ENCODE measurements around the gene SEMA4D. TPM values are rescaled to one million over a fixed set of nuclear protein-coding genes. Genes with fewer than 3 reads are reported as not detected.

The SEMA4D gene
- total RNA-seq, 1 donor from 2014 or later, result 49.9 TPM

DNA sequence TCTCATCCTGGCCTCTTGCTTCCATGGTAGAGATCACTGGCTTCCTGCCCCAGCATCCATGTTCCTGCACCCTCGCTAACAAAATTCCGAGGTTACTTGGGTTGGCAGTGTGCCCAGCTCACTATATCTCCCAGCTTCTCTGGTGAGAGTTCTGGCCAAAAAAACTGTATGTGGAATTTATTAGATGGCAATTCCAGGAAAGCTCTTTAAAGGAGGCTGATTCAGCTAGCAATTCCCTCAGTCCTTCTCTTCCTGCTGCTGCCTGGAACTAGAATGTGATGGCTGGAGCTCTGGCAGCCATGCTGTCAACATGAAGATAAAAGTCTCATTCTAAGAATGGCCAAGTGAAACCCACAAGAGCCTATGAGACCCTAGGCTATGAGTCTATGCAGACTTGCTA is 90.8 kb downstream of the SEMA4D start:
- peaks cover 13% of the 10 kb centered on the region for H3K4me1 ChIP-seq
- no peak overlapping the region for H3K27ac ChIP-seq
- DNase-seq (no peak), ATAC-seq (no peak)
- TF ChIP-seq, protein P1, sequence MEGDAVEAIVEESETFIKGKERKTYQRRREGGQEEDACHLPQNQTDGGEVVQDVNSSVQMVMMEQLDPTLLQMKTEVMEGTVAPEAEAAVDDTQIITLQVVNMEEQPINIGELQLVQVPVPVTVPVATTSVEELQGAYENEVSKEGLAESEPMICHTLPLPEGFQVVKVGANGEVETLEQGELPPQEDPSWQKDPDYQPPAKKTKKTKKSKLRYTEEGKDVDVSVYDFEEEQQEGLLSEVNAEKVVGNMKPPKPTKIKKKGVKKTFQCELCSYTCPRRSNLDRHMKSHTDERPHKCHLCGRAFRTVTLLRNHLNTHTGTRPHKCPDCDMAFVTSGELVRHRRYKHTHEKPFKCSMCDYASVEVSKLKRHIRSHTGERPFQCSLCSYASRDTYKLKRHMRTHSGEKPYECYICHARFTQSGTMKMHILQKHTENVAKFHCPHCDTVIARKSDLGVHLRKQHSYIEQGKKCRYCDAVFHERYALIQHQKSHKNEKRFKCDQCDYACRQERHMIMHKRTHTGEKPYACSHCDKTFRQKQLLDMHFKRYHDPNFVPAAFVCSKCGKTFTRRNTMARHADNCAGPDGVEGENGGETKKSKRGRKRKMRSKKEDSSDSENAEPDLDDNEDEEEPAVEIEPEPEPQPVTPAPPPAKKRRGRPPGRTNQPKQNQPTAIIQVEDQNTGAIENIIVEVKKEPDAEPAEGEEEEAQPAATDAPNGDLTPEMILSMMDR (IDR thresholded peaks at IDR 0.05), result no peak
- no peaks in the 10 kb centered on the region for H3K27me3 ChIP-seq (ENCODE audit: low read depth)
- H3K9me3 ChIP-seq, result no peaks in the 10 kb centered on the region
- H3K4me3 ChIP-seq, result no peak overlapping the region
- H3K36me3 ChIP-seq, result peaks cover 8% of the 10 kb centered on the region
- intact Hi-C loops (cut with DNase I), result no loop called here

GRCh38 chr9:89405826-89406225 is 92.1 kb downstream of the SEMA4D start:
- H3K9me3 ChIP-seq, result no peaks in the 10 kb centered on the region
- peak overlapping the region; percentile 54 for H3K27ac ChIP-seq
- peaks cover 23% of the 10 kb centered on the region for H3K4me1 ChIP-seq
- H3K27me3 ChIP-seq (ENCODE audit: low read depth), result no peaks in the 10 kb centered on the region
- intact Hi-C loops (cut with DNase I), result no loop called here
- H3K4me3 ChIP-seq, result peak overlapping the region; percentile 10
- peaks cover 20% of the 10 kb centered on the region for H3K36me3 ChIP-seq
- ATAC-seq (peak; percentile 50), DNase-seq (peak; percentile 66)
- TF ChIP-seq, protein P1 (IDR thresholded peaks at IDR 0.05), result no peak

GRCh38 chr9:89404074-89404473 is 93.8 kb downstream of the SEMA4D start:
- ATAC-seq (no peak), DNase-seq (no peak)
- Histone ChIP-seq H3K4me1 (peaks cover 26% of the 10 kb centered on the region), H3K27me3 (ENCODE audit: low read depth) (no peaks in the 10 kb centered on the region), H3K27ac (no peak overlapping the region), H3K4me3 (no peak overlapping the region), H3K9me3 (no peaks in the 10 kb centered on the region), H3K36me3 (peaks cover 21% of the 10 kb centered on the region)
- intact Hi-C loops (cut with DNase I), result no loop called here
- TF ChIP-seq, protein P1 (IDR thresholded peaks at IDR 0.05), result no peak

DNA sequence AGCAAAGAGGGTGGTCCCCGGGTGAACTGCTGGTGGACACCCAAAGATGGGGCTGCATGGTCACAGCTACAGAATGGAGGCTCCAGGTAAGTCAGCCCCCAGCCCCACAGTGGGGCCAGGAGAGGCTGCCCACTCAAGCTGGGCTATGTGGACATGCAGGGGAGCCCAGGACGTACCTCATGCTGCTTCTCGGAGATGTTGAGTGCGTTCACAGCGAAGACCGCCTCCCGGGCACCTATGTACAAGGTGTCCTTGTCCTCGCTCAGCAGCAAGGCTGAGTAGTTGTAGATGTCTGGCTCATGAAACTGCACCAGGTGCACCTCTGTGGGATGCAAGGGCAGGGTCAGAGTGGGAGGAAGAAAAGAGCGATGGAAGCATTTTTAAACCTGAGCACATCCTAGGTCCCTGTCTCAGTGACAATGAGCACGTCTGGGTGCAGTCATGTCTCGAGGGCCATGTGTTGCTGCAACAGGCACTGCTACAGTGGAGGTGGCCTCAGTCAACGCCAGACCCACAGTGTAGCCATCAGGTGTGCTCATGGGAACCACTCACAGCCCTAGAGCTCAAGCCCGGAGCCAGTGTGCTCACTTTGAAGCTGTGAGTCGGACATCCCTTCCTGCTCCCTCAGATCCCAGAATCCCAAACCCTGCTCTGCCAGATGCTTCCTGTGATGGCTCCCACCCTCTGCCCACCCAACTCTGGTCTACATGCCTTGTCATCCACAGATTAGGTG is 95.1 kb downstream of the SEMA4D start:
- peaks cover 32% of the 10 kb centered on the region for H3K36me3 ChIP-seq
- H3K9me3 ChIP-seq, result no peaks in the 10 kb centered on the region
- ATAC-seq, result no peak
- no peak overlapping the region for H3K27ac ChIP-seq
- DNase-seq, result no peak
- no peak overlapping the region for H3K4me3 ChIP-seq
- intact Hi-C loops (cut with DNase I), result no loop called here
- peaks cover 26% of the 10 kb centered on the region for H3K4me1 ChIP-seq
- TF ChIP-seq, protein P1 (IDR thresholded peaks at IDR 0.05), result no peak
- no peaks in the 10 kb centered on the region for H3K27me3 ChIP-seq (ENCODE audit: low read depth)

DNA sequence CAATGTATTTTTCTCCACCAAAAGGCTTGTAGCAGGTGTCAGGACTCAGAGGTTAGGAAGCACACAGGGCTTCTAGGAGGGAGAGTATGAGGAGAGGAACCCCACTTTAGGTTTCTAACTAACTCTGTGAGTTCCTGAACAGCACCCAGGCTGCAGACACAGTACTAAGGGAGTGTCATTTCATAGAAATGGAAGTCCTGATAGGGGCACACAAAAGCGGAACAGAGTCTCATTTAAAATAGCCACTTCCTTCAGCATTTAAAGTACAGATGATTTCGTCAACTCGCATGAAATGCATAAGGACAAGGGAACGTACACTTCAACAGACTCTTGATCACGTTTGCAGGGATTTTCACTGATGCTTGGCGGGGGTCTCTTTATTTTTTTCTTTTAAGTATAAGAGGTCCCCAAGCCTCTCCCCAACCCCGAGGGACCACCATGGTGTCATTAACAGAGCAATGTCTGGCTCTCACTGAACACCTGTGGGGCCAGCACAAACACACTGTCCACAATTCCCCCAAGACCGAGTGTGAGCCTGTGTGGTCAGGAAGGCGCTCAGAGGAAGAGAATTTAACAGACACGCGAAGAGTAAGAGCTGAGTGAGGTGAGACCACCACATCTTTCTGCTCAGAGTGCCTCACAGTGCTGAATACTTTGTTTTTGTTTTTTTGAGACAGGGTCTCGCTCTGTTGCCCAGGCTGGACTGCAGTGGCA is 97.4 kb downstream of the SEMA4D start:
- TF ChIP-seq, protein P1 (IDR thresholded peaks at IDR 0.05), result no peak
- H3K4me3 ChIP-seq, result no peak overlapping the region
- peak; percentile 75 to 79 for ATAC-seq
- peak overlapping the region; percentile 56 for H3K27ac ChIP-seq
- intact Hi-C loops (cut with DNase I), result no loop called here
- H3K27me3 ChIP-seq (ENCODE audit: low read depth), result no peaks in the 10 kb centered on the region
- DNase-seq, result no peak
- H3K36me3 ChIP-seq, result peaks cover 54% of the 10 kb centered on the region
- H3K9me3 ChIP-seq, result no peaks in the 10 kb centered on the region
- H3K4me1 ChIP-seq, result peaks cover 14% of the 10 kb centered on the region
